Calu3 (cell line): ENCODE measurements around the gene HDAC4. TPM values are rescaled to one million over a fixed set of nuclear protein-coding genes. Genes with fewer than 3 reads are reported as not detected.

Source experiments
- BruUV-seq: library from RNA; stranded (reverse); fragments of 400-500 nt; replicated peaks from 2 replicates; lab custom pipeline; 2021; lab: Mats Ljungman, UMichigan
- CTCF ChIA-PET: fragments of 300-600 bp; sonication (Branson Sonifier 250); formaldehyde crosslinking; loops from one replicate; lab custom pipeline; 2022; ENCODE audit warnings: antibody characterized with exemption; lab: Charles Lee
- DNase-seq: peaks from one replicate; pipeline ENCODE4 v3.0.0; 2022
- H3K27ac Mint-ChIP-seq: one replicate; pipeline ENCODE4 v1.8.0; 2022; ENCODE audit warnings: mixed read lengths; ENCODE audit not compliant: unreplicated experiment
- H3K27me3 Mint-ChIP-seq: one replicate; pipeline ENCODE4 v1.8.0; 2022; ENCODE audit warnings: mixed read lengths; ENCODE audit not compliant: unreplicated experiment
- H3K36me3 Mint-ChIP-seq: one replicate; pipeline ENCODE4 v1.8.0; 2022; ENCODE audit warnings: mild to moderate bottlenecking, moderate library complexity, mixed read lengths; ENCODE audit not compliant: insufficient read depth, unreplicated experiment
- H3K4me1 Mint-ChIP-seq: one replicate; pipeline ENCODE4 v1.8.0; 2022; ENCODE audit warnings: mild to moderate bottlenecking, low read depth, mixed read lengths; ENCODE audit not compliant: unreplicated experiment
- H3K4me3 Mint-ChIP-seq: one replicate; pipeline ENCODE4 v1.8.0; 2022; ENCODE audit warnings: mild to moderate bottlenecking, low read depth, moderate library complexity, mixed read lengths; ENCODE audit not compliant: unreplicated experiment
- H3K9me3 Mint-ChIP-seq: one replicate; pipeline ENCODE4 v1.8.0; 2022; ENCODE audit warnings: low read depth, mixed read lengths; ENCODE audit not compliant: unreplicated experiment
- intact Hi-C: fragments of 100-400 bp; cut with micrococcal nuclease; formaldehyde crosslinking; loops from one replicate; pipeline ENCODE4 v1.10.0; 2022; ENCODE audit not compliant: unreplicated experiment
- total RNA-seq: library from RNA; stranded (reverse); gene quantifications from 2 replicates; pipeline ENCODE4 v1.2.3, GENCODE V29; 2022
- TF ChIP-seq, protein P1 (sequence below): fragments of 200-600 bp; IDR thresholded peaks from one replicate; pipeline ENCODE4 v1.8.0; 2022; ENCODE audit warnings: antibody characterized with exemption; ENCODE audit not compliant: unreplicated experiment

The HDAC4 gene
- total RNA-seq, 1 experiment from 2014 or later, result 39.6 TPM

- Mint-ChIP-seq H3K36me3 (no peaks in the 10 kb centered on the region), H3K4me3 (no peak overlapping the region), H3K27me3 (no peaks in the 10 kb centered on the region), H3K9me3 (no peaks in the 10 kb centered on the region), H3K4me1 (no peaks in the 10 kb centered on the region), H3K27ac (no peak overlapping the region)
- intact Hi-C loops, result no loop called here
- DNase-seq, result no peak
- BruUV-seq, result no TSS peak
- TF ChIP-seq, protein P1, sequence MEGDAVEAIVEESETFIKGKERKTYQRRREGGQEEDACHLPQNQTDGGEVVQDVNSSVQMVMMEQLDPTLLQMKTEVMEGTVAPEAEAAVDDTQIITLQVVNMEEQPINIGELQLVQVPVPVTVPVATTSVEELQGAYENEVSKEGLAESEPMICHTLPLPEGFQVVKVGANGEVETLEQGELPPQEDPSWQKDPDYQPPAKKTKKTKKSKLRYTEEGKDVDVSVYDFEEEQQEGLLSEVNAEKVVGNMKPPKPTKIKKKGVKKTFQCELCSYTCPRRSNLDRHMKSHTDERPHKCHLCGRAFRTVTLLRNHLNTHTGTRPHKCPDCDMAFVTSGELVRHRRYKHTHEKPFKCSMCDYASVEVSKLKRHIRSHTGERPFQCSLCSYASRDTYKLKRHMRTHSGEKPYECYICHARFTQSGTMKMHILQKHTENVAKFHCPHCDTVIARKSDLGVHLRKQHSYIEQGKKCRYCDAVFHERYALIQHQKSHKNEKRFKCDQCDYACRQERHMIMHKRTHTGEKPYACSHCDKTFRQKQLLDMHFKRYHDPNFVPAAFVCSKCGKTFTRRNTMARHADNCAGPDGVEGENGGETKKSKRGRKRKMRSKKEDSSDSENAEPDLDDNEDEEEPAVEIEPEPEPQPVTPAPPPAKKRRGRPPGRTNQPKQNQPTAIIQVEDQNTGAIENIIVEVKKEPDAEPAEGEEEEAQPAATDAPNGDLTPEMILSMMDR, result no peak
- CTCF ChIA-PET, result no interaction called here
Measured at GRCh38 chr2:239308661-239309397, 92.0 kb downstream of the HDAC4 start.

DNA sequence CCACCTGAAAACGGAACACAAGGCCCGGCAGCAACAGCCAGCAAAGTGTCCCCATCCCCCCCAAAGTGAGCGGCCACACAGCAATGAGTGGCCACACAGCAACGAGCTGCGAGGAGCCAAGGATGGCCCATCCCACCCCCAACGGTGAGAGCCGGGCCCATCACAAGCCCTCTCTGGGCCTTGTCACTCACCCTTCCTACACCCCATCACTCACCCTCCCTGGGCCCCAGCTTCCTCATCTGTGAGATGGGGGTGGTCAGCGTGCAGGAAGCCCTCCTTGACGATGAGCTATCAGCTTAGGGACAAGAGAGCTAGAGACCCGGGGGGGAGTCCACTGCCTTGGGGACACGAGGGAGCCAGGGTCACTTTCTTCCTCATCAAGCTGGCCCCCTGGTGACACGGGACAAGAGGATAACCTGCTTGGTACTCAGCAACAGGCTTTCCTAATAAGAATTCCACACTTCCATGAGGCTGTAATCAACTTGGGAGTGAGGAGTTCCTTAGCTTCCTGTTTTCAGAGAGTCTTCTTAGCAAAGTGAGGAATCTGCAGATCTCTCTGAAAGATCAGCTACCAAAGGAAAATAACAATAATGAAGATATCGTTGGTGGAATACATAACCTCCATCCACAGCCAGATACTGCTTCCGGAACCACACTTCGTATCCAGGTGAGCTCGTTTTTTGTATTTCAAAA, 92.8 kb downstream of the HDAC4 start:
- H3K4me3 Mint-ChIP-seq, result no peak overlapping the region
- no peaks in the 10 kb centered on the region for H3K4me1 Mint-ChIP-seq
- CTCF ChIA-PET, result no interaction called here
- H3K27ac Mint-ChIP-seq, result no peak overlapping the region
- H3K36me3 Mint-ChIP-seq, result no peaks in the 10 kb centered on the region
- H3K27me3 Mint-ChIP-seq, result no peaks in the 10 kb centered on the region
- H3K9me3 Mint-ChIP-seq, result no peaks in the 10 kb centered on the region
- no TSS peak for BruUV-seq
- intact Hi-C loops, result no loop called here
- TF ChIP-seq, protein P1, result no peak
- no peak for DNase-seq

GRCh38 chr2:239307221-239307569, 93.6 kb downstream of the HDAC4 start:
- Mint-ChIP-seq H3K27ac (no peak overlapping the region), H3K4me1 (no peaks in the 10 kb centered on the region), H3K36me3 (no peaks in the 10 kb centered on the region), H3K9me3 (no peaks in the 10 kb centered on the region), H3K27me3 (no peaks in the 10 kb centered on the region), H3K4me3 (no peak overlapping the region)
- no peak for DNase-seq
- TF ChIP-seq, protein P1, result no peak
- CTCF ChIA-PET, result no interaction called here
- intact Hi-C loops, result no loop called here
- no TSS peak for BruUV-seq

DNA sequence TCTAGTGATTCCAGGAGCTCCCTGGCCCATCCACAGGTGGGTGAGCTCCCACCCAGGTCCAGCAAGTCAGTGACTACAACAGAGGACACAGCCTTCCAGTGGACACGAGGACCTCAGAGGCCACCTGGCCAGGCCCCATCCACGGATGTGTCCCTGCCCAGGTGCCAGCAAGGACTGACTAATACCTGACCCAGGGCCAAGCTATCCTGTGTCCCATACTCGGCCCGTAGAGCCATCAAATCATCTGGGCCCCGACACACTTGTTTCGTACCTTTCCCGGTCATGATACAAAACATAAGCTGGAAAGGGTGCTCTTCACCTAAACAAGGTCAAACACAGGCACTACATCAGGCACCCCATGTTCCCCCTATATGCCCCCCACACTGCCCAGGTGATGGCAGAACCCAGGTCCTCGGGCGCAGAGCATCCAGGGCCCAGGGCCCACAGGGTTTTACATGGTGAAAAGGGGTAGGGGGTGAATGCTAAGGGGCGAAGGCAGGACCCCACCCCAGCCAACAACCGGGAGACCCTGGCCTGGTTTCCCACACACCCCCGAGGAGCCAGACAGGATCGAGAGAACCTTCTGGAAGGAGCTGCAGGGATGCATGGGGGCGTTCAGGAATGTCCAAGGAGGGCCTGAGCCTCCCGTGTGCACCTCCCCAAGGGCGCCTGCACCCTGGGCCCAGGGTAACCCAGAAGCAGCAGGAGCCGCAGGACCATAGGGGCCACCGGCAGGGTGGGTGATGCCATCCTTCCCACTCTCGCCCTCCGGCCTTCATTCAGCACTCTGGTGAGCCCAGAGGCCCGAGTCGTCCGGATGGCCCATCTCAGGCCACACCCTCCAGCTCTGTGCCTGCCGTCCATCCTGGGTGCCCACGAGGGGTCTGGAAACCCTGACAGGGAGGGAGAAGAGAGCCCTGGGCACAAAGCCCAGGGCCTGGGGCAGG, 94.3 kb downstream of the HDAC4 start:
- Mint-ChIP-seq H3K9me3 (no peaks in the 10 kb centered on the region), H3K4me3 (no peak overlapping the region), H3K4me1 (no peaks in the 10 kb centered on the region), H3K27ac (no peak overlapping the region), H3K36me3 (no peaks in the 10 kb centered on the region), H3K27me3 (no peaks in the 10 kb centered on the region)
- BruUV-seq, result no TSS peak
- DNase-seq, result no peak
- TF ChIP-seq, protein P1, result no peak
- CTCF ChIA-PET, result no interaction called here
- intact Hi-C loops, result no loop called here
